Endothelial cell of umbilical vein (primary cell): Measurements from ENCODE around the gene PLXNA4.

Experiments used
- EZH2 ChIP-seq: IDR thresholded peaks from 2 replicates; pipeline ENCODE4 v1.6.1; 2012; ENCODE audit warnings: borderline replicate concordance, low read depth, mild to moderate bottlenecking, moderate library complexity, low read length, inconsistent platforms; ENCODE audit not compliant: severe bottlenecking
- FOS ChIP-seq: IDR thresholded peaks from 2 replicates; pipeline ENCODE4 v1.6.1; 2011; ENCODE audit warnings: mild to moderate bottlenecking, low read length, moderate library complexity, borderline replicate concordance; ENCODE audit not compliant: insufficient read depth
- GATA2 ChIP-seq: IDR thresholded peaks from 2 replicates; pipeline ENCODE4 v1.7.0; 2011; ENCODE audit warnings: low read depth, mild to moderate bottlenecking, moderate library complexity, mixed read lengths, low read length; ENCODE audit not compliant: insufficient read length, insufficient read depth
- JUN ChIP-seq: IDR thresholded peaks from 2 replicates; pipeline ENCODE4 v1.6.1; 2011; ENCODE audit warnings: borderline replicate concordance, low read depth; ENCODE audit not compliant: insufficient read length, insufficient read depth
- MAX ChIP-seq: IDR thresholded peaks from 2 replicates; pipeline ENCODE4 v1.6.1; 2011; ENCODE audit not compliant: insufficient read depth, insufficient read length
- MYC ChIP-seq: IDR thresholded peaks from one replicate; pipeline ENCODE4 v1.6.1; 2011; ENCODE audit warnings: mild to moderate bottlenecking, low read depth, low read length
- POLR2A ChIP-seq: IDR thresholded peaks from 2 replicates; pipeline ENCODE4 v1.6.1; 2012; ENCODE audit warnings: low read depth, mild to moderate bottlenecking, control low read depth, low read length
- POLR2AphosphoS5 ChIP-seq: IDR thresholded peaks from 2 replicates; pipeline ENCODE4 v1.6.1; 2012; ENCODE audit warnings: low read depth, mild to moderate bottlenecking, control low read depth, low read length, moderate library complexity; ENCODE audit not compliant: insufficient read depth
- TF ChIP-seq, protein P1 (sequence below), 2 donors: IDR thresholded peaks; 1 replicate in 1 of 2; 2 replicates in 1 of 2; pipeline ENCODE4 v1.5.1; 2011; ENCODE audit warnings: low read length in 2 of 2, mild to moderate bottlenecking in 2 of 2, moderate library complexity in 2 of 2, control low read depth in 1 of 2, inconsistent platforms in 1 of 2, low read depth in 1 of 2; ENCODE audit not compliant: insufficient read depth in 1 of 2; ENCODE audit errors: extremely low read depth in 1 of 2

DNA sequence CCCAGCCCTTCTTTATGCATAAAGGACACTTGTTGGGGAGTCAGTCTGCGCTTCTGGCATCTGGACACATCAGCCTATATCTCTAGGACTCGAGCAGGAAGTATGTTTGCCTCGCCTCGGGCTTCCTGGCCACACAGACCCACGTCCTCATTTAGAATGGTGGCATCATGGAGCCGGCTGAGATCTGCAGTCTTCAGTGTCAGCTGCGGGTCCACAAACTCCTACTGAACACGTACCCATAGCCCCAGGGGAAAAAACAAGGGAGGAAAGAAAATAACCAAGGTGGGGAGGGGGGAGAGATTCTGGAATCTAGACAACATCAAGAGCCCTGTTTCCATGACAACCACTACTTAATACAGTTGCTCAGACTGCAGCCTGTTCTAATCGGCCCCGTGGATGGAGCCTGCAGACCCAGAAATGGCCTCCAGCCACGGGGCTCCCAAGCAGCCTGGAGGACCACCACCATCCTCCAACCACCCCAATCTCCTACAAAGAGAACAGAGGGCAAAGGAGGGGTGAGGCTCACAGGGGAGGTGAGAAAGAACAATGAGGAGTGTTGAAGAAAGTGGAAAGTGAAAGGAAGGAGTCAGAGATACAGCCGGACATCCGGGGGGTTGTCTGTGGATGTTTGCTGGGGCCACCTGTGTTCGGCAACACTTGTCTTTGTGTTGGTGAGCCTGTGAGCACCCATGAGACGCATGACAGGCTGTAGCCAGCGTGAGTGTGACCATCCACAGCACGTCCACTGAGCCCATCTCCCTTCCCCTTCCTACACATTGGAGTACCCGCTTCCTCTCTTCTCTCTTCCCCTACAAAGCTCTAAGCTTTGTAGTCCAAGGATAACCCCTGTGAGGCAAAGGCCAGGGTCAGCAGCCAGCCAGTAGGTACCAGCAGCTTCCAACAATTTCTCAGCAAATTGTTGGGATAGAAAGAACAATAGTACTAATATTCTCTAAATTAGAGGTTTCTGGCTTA is 141.0 kb downstream of the PLXNA4 start:
- TF ChIP-seq, protein P1, sequence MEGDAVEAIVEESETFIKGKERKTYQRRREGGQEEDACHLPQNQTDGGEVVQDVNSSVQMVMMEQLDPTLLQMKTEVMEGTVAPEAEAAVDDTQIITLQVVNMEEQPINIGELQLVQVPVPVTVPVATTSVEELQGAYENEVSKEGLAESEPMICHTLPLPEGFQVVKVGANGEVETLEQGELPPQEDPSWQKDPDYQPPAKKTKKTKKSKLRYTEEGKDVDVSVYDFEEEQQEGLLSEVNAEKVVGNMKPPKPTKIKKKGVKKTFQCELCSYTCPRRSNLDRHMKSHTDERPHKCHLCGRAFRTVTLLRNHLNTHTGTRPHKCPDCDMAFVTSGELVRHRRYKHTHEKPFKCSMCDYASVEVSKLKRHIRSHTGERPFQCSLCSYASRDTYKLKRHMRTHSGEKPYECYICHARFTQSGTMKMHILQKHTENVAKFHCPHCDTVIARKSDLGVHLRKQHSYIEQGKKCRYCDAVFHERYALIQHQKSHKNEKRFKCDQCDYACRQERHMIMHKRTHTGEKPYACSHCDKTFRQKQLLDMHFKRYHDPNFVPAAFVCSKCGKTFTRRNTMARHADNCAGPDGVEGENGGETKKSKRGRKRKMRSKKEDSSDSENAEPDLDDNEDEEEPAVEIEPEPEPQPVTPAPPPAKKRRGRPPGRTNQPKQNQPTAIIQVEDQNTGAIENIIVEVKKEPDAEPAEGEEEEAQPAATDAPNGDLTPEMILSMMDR (IDR thresholded peaks at IDR 0.05; ENCODE audit: extremely low read depth in 1 of 2, insufficient read depth in 1 of 2, low read depth in 1 of 2, low read length in 2 of 2): no peak
- TF ChIP-seq POLR2A: no peak
- TF ChIP-seq EZH2: no peak
- TF ChIP-seq FOS: no peak
- no peak for TF ChIP-seq POLR2AphosphoS5
- no peak for TF ChIP-seq MYC
- TF ChIP-seq GATA2: no peak
- TF ChIP-seq JUN: no peak
- TF ChIP-seq MAX: no peak
